SH-SY5Y (cell line): ENCODE measurements around the gene CCDC171.

Experiments
- GATA2 ChIP-seq: IDR thresholded peaks from 2 replicates; pipeline ENCODE4 v1.6.1; 2011; ENCODE audit warnings: mild to moderate bottlenecking, low read depth, low read length
- GATA3 ChIP-seq: IDR thresholded peaks from 2 replicates; pipeline ENCODE4 v1.6.1; 2011; ENCODE audit warnings: low read depth, mild to moderate bottlenecking, low read length, moderate library complexity

DNA sequence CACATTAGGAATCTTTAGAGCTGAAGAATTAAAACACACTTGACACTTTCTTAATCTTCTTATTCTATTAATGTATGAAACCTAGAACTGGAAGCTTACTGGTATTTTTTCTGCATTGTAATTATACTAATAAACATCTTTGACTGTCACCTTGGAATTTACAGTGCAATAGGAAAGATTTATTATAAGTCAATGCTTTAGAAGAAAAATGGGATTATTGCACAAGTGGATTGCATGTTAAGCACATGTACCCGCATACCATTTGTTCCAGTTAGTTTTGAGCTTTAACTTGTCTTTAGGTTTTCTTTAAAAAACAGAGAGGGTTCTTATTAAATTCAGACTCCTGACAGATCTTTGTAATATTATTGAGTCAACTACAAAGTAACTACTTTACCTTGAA lies 278.5 kb downstream of the CCDC171 start:
- no peak for TF ChIP-seq GATA2
- no peak for TF ChIP-seq GATA3
